ENCODE results near the gene BCAS3.

Gene BCAS3

DNA sequence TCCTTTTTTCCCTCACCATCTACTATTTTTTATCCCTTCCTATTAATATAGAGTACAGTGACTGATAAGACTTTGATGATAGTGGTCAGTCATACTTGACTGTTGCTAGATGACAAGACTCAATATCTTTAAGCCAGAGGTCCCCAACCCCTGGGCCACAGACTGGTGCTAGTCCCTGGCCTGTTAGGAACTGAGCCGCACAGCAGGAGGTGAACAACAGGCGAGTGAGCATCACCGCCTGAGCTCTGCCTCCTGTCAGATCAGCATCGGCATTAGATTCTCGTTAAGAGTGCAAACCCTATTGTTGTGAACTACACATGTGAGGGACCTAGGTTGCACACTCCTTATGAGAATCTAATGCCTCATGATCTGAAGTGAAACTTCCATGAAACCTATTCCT, 341.3 kb downstream of the BCAS3 start:
- TF ChIP-seq CTCF (IDR thresholded peaks at IDR 0.05; ENCODE audit: low read depth, low read length, poor library complexity, severe bottlenecking) (no peak), EZH2phosphoT487 (IDR thresholded peaks at IDR 0.05; ENCODE audit: borderline replicate concordance, low read length) (no peak)
- Histone ChIP-seq H3K4me1 (ENCODE audit: control insufficient read depth, low read length) (no peaks in the 10 kb centered on the region), H3K4me2 (ENCODE audit: low read length) (no peak overlapping the region)

GRCh38 chr17:61023996-61024395, 346.3 kb downstream of the BCAS3 start:
- Histone ChIP-seq H4K20me1 (ENCODE audit: control insufficient read depth, insufficient read depth, low read depth, low read length) (no peaks in the 10 kb centered on the region), H3F3A (ENCODE audit: control insufficient read depth, insufficient read depth) (no peaks in the 10 kb centered on the region), H3K9me3 (ENCODE audit: control insufficient read depth, insufficient read depth, low read length) (no peaks in the 10 kb centered on the region), H3K79me2 (ENCODE audit: control insufficient read depth, low read length) (no peaks in the 10 kb centered on the region), H3K9me2 (replicated peaks; ENCODE audit: control insufficient read depth, low read length) (no peaks in the 10 kb centered on the region), H3K4me2 (ENCODE audit: low read length) (no peak overlapping the region), H3K36me3 (ENCODE audit: control insufficient read depth, low read length) (no peaks in the 10 kb centered on the region), H3K27ac (ENCODE audit: low read depth, low read length) (no peak overlapping the region), H3K4me1 (ENCODE audit: control insufficient read depth, low read length) (no peaks in the 10 kb centered on the region), H3K27me3 (ENCODE audit: control insufficient read depth, low read length) (0 out of 2 replicates have a peak, but pooled peaks cover 3% of the 10 kb centered on the region), H3K4me3 (ENCODE audit: low read length) (no peak overlapping the region)
- TF ChIP-seq CTCF (IDR thresholded peaks at IDR 0.05; ENCODE audit: low read depth, low read length, poor library complexity, severe bottlenecking) (no peak), EZH2phosphoT487 (IDR thresholded peaks at IDR 0.05; ENCODE audit: borderline replicate concordance, low read length) (no peak)

More for the DNA sequence above, 341.3 kb downstream of the BCAS3 start:
- Histone ChIP-seq H4K20me1 (ENCODE audit: control insufficient read depth, insufficient read depth, low read depth, low read length) (no peaks in the 10 kb centered on the region), H3K4me3 (ENCODE audit: low read length) (no peak overlapping the region), H3K9me2 (replicated peaks; ENCODE audit: control insufficient read depth, low read length) (no peaks in the 10 kb centered on the region), H3F3A (ENCODE audit: control insufficient read depth, insufficient read depth) (no peaks in the 10 kb centered on the region), H3K27ac (ENCODE audit: low read depth, low read length) (no peak overlapping the region), H3K79me2 (ENCODE audit: control insufficient read depth, low read length) (no peaks in the 10 kb centered on the region), H3K36me3 (ENCODE audit: control insufficient read depth, low read length) (no peaks in the 10 kb centered on the region), H3K9me3 (ENCODE audit: control insufficient read depth, insufficient read depth, low read length) (no peaks in the 10 kb centered on the region), H3K27me3 (ENCODE audit: control insufficient read depth, low read length) (0 out of 2 replicates have a peak, but pooled peaks cover 3% of the 10 kb centered on the region)

GRCh38 chr17:61026818-61027217, 349.2 kb downstream of the BCAS3 start:
- Histone ChIP-seq H3F3A (ENCODE audit: control insufficient read depth, insufficient read depth) (no peaks in the 10 kb centered on the region), H3K36me3 (ENCODE audit: control insufficient read depth, low read length) (no peaks in the 10 kb centered on the region), H3K79me2 (ENCODE audit: control insufficient read depth, low read length) (no peaks in the 10 kb centered on the region), H3K4me2 (ENCODE audit: low read length) (no peak overlapping the region), H3K4me1 (ENCODE audit: control insufficient read depth, low read length) (no peaks in the 10 kb centered on the region), H3K4me3 (ENCODE audit: low read length) (no peak overlapping the region), H3K9me3 (ENCODE audit: control insufficient read depth, insufficient read depth, low read length) (no peaks in the 10 kb centered on the region), H3K9me2 (replicated peaks; ENCODE audit: control insufficient read depth, low read length) (no peaks in the 10 kb centered on the region), H3K27ac (ENCODE audit: low read depth, low read length) (no peak overlapping the region), H4K20me1 (ENCODE audit: control insufficient read depth, insufficient read depth, low read depth, low read length) (no peaks in the 10 kb centered on the region), H3K27me3 (ENCODE audit: control insufficient read depth, low read length) (no peaks in the 10 kb centered on the region)
- TF ChIP-seq EZH2phosphoT487 (IDR thresholded peaks at IDR 0.05; ENCODE audit: borderline replicate concordance, low read length): no peak
- TF ChIP-seq CTCF (IDR thresholded peaks at IDR 0.05; ENCODE audit: low read depth, low read length, poor library complexity, severe bottlenecking): no peak

Measured in DOHH2 (cell line).